Esophagus squamous epithelium (tissue), 4 donors: Measurements from ENCODE around the gene IQCE.

ENCODE experiments used
- CTCF ChIP-seq, 6 experiments: fragments of 450-650 bp in 4 of 6; fragments of 200-600 bp in 2 of 6; sonication (generic) in 2 of 6; IDR thresholded peaks; one replicate each; pipeline ENCODE4 v1.5.1; 2016 to 2019; ENCODE audit warnings: antibody characterized with exemption in 6 of 6, mild to moderate bottlenecking in 4 of 6, moderate library complexity in 4 of 6
- POLR2A ChIP-seq, 4 donors: fragments of 450-650 bp; IDR thresholded peaks; one replicate each; pipeline ENCODE4 v1.6.1; 2017; ENCODE audit warnings: antibody characterized with exemption in 4 of 4, mild to moderate bottlenecking in 4 of 4, moderate library complexity in 3 of 4

- no peak for TF ChIP-seq CTCF (IDR thresholded peaks at IDR 0.05)
- no peak for TF ChIP-seq POLR2A (IDR thresholded peaks at IDR 0.05)
Observed at GRCh38 chr7:2639181-2639681, 80.5 kb downstream of the IQCE start.
